Osteocyte (in vitro differentiated cells): ENCODE results near the gene EPHX1. TPM values are rescaled to one million over a fixed set of nuclear protein-coding genes. Genes with fewer than 3 reads are reported as not detected.

Experiments
- DNase-seq: peaks from one replicate; pipeline ENCODE4 v3.0.0; 2021; ENCODE audit warnings: mixed read lengths; ENCODE audit not compliant: unreplicated experiment; ENCODE audit errors: extremely low spot score
- H3K27ac Mint-ChIP-seq: one replicate; pipeline ENCODE4 v1.8.0; 2021; ENCODE audit warnings: mild to moderate bottlenecking, mixed read lengths; ENCODE audit not compliant: unreplicated experiment
- H3K27me3 Mint-ChIP-seq: one replicate; pipeline ENCODE4 v1.8.0; 2021; ENCODE audit warnings: mixed read lengths; ENCODE audit not compliant: unreplicated experiment
- H3K36me3 Mint-ChIP-seq: one replicate; pipeline ENCODE4 v1.8.0; 2021; ENCODE audit warnings: mixed read lengths; ENCODE audit not compliant: unreplicated experiment
- H3K4me1 Mint-ChIP-seq: one replicate; pipeline ENCODE4 v1.8.0; 2021; ENCODE audit warnings: mixed read lengths; ENCODE audit not compliant: unreplicated experiment
- H3K4me3 Mint-ChIP-seq: one replicate; pipeline ENCODE4 v1.8.0; 2021; ENCODE audit warnings: mild to moderate bottlenecking, moderate library complexity, mixed read lengths; ENCODE audit not compliant: unreplicated experiment
- H3K9me3 Mint-ChIP-seq: one replicate; pipeline ENCODE4 v1.8.0; 2021; ENCODE audit warnings: mixed read lengths; ENCODE audit not compliant: unreplicated experiment
- CTCF ChIP-seq: fragments of 200-600 bp; sonication (generic); IDR thresholded peaks from 2 replicates; pipeline ENCODE4 v1.5.0; 2021; ENCODE audit warnings: antibody characterized with exemption, mild to moderate bottlenecking, moderate library complexity
- total RNA-seq: library from RNA; stranded (reverse); gene quantifications from 2 replicates; pipeline ENCODE4 v1.2.1, GENCODE V29; 2021

The EPHX1 gene
- total RNA-seq, 1 donor from 2014 or later = 32.3 TPM

GRCh38 chr1:225857256-225857655 lies 47.3 kb downstream of the EPHX1 start:
- no peak for DNase-seq
- H3K27me3 Mint-ChIP-seq = no peaks in the 10 kb centered on the region
- no peaks in the 10 kb centered on the region for H3K4me1 Mint-ChIP-seq
- no peak overlapping the region for H3K4me3 Mint-ChIP-seq
- peaks cover 32% of the 10 kb centered on the region for H3K36me3 Mint-ChIP-seq
- no peak for TF ChIP-seq CTCF
- H3K9me3 Mint-ChIP-seq = no peaks in the 10 kb centered on the region
- no peak overlapping the region for H3K27ac Mint-ChIP-seq

GRCh38 chr1:225859151-225859550 lies 49.2 kb downstream of the EPHX1 start:
- TF ChIP-seq CTCF = no peak
- Mint-ChIP-seq H3K36me3 (peaks cover 35% of the 10 kb centered on the region), H3K27me3 (no peaks in the 10 kb centered on the region), H3K4me3 (no peak overlapping the region), H3K27ac (no peak overlapping the region), H3K4me1 (peaks cover 4% of the 10 kb centered on the region), H3K9me3 (no peaks in the 10 kb centered on the region)
- no peak for DNase-seq

GRCh38 chr1:225860107-225860506 lies 50.2 kb downstream of the EPHX1 start:
- Mint-ChIP-seq H3K27me3 (no peaks in the 10 kb centered on the region), H3K9me3 (no peaks in the 10 kb centered on the region), H3K36me3 (peaks cover 31% of the 10 kb centered on the region), H3K4me3 (no peak overlapping the region), H3K4me1 (peaks cover 6% of the 10 kb centered on the region), H3K27ac (no peak overlapping the region)
- no peak for TF ChIP-seq CTCF
- no peak for DNase-seq

- no peaks in the 10 kb centered on the region for H3K27me3 Mint-ChIP-seq
- no peaks in the 10 kb centered on the region for H3K9me3 Mint-ChIP-seq
- no peak for DNase-seq
- no peak for TF ChIP-seq CTCF
- H3K36me3 Mint-ChIP-seq = peaks cover 27% of the 10 kb centered on the region
- H3K4me3 Mint-ChIP-seq = no peak overlapping the region
- H3K4me1 Mint-ChIP-seq = peaks cover 10% of the 10 kb centered on the region
- no peak overlapping the region for H3K27ac Mint-ChIP-seq
These were observed 51.0 kb downstream of the EPHX1 start for GRCh38 chr1:225860876-225861441.

GRCh38 chr1:225861834-225862580 lies 52.1 kb downstream of the EPHX1 start:
- no peaks in the 10 kb centered on the region for H3K9me3 Mint-ChIP-seq
- TF ChIP-seq CTCF = no peak
- no peak overlapping the region for H3K4me3 Mint-ChIP-seq

More at GRCh38 chr1:225861834-225862580, 52.1 kb downstream of the EPHX1 start:
- DNase-seq = no peak
- H3K27ac Mint-ChIP-seq = no peak overlapping the region
- H3K4me1 Mint-ChIP-seq = peaks cover 15% of the 10 kb centered on the region
- H3K36me3 Mint-ChIP-seq = peaks cover 27% of the 10 kb centered on the region
- H3K27me3 Mint-ChIP-seq = no peaks in the 10 kb centered on the region
